Retinal pigment epithelial cell (primary cell): ENCODE data around the gene DLX4.
A peak's percentile ranks its signal among the peaks of the same experiment; 100 is the strongest.

Experiments
- DNase-seq: peaks from one replicate; pipeline ENCODE4 v3.0.0-alpha.2; 2010; ENCODE audit warnings: low read depth
- H3K4me3 ChIP-seq: 2 replicates; pipeline ENCODE4 v1.5.1; 2011; ENCODE audit warnings: mild to moderate bottlenecking, low read length, control low read depth, moderate library complexity
- TF ChIP-seq, protein P1 (sequence below): conservative IDR thresholded peaks from 2 replicates; pipeline ENCODE4 v1.5.1; 2011; ENCODE audit warnings: low read depth, low read length, control low read depth, inconsistent platforms

DLX4 gene

DNA sequence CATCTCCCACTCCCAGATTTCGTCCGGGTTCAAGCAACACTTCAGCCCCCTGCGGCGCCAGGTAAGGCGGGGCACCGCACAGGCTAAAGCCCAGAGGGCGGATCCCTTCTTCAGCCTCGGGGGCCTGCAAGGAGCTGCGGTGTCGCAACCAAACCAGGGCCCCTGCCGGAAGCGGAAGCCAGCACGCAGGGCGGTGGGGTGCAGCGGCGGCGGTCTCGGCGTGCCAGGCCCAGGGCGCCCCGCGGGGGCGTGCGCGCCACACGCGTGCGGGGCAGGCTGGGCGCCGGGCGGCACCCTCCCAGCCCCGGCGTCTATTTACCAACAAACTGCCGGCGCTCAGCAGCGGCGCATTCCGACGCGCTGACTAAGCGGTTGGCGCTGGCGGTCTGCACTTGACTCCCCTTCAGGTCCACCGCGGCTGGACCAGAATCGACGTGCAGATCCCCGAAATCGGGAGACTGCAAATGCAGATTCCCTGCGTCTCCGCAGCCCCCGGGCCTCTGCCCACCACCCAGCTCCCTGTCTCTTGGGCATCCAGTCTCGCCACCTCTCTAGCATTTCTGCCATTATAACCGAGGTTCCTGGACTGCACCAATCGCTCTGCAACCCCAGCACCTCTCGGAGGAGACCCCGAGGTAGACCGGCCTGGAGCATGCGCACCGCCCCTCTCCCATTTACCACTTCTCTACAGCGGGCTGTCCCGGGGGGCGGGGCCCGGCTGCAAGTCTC, 421 bp upstream of the DLX4 start:
- DNase-seq: peak; percentile 46
- peak overlapping the region; percentile 45 for H3K4me3 ChIP-seq
- TF ChIP-seq, protein P1, sequence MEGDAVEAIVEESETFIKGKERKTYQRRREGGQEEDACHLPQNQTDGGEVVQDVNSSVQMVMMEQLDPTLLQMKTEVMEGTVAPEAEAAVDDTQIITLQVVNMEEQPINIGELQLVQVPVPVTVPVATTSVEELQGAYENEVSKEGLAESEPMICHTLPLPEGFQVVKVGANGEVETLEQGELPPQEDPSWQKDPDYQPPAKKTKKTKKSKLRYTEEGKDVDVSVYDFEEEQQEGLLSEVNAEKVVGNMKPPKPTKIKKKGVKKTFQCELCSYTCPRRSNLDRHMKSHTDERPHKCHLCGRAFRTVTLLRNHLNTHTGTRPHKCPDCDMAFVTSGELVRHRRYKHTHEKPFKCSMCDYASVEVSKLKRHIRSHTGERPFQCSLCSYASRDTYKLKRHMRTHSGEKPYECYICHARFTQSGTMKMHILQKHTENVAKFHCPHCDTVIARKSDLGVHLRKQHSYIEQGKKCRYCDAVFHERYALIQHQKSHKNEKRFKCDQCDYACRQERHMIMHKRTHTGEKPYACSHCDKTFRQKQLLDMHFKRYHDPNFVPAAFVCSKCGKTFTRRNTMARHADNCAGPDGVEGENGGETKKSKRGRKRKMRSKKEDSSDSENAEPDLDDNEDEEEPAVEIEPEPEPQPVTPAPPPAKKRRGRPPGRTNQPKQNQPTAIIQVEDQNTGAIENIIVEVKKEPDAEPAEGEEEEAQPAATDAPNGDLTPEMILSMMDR: no peak

DNA sequence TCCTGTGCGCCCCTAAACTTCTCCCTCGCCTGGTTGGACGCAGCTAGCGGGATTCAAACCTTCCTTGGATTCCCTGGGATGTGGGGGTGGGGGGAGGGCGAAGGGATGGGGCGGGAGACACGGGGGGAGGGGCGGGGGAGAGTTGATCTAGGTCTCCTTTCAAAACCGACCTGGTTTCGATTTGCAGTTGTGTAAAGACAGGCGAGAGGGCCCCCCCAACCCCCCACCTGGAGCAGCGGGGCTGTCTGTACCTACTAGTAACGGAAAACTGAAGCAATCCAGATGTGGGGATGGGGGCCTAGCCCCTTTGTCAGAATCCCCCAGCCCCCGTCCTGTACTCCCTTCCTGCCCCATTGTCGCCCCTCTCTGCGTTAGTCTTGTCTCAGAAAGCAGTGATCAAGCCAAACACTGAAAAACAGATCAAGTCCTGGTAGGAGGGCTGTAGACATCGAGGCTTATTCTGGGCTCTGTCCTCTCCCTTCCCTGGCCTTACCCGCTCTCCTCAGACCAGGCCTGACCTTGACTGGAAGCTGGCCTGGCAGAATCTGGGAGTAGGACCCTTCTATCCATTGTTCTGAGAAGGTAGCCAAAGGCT, 902 bp downstream of the DLX4 start:
- TF ChIP-seq, protein P1: no peak
- no peak overlapping the region for H3K4me3 ChIP-seq

DNA sequence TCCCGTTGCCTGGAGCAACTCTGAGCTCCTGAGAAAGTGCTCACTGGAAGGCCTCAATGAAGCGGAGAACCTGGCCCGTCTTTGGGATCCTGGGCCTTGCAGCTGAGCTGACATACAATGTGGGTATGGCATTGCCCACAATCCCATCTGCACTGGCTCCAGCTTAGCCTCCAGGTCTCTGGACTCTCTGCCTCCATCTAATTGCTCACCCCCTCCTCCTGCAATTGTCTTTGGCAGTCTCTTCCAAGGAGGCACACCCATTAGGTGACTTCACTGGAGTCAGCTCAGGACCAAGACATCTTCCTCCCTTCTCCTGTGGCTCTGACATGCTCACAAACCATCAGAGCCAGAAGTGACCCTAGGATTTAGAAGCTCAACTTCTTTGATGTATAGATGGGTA, 1.5 kb downstream of the DLX4 start:
- no peak for DNase-seq
- TF ChIP-seq, protein P1: no peak
- H3K4me3 ChIP-seq: no peak overlapping the region

More for the DNA sequence above, 902 bp downstream of the DLX4 start:
- DNase-seq: no peak

DNA sequence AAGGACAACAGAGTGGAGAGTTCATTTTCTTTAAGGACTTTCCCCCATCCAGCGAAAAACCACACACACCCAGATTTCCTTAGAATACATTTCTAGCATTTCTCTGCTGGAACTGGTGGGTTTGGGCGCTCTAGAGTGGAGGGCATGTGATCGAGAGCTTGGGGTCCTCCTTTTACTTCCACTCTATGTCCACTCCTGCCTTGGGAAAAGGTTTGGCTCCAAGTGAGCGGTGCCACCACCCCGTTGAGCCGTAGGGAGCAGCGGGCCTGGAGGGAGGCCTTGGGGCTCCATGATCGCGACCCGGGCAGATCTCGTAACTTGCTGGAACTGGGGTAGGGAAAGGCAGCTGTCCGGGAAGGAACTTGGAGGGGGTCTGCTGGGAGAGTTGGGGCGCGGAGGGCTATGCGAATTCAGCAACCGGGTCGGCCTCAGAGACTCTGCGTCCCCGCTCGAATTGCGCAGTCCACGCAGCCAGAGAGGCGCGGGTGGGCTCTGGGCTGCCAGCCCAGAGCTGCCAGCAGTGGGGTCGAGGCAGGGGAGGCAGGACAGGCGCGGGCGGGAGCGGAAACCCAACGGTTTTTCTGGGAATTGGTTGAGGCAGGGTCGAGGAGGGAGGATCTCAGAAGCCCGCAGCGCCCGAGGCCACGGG, 2.3 kb downstream of the DLX4 start:
- no peak overlapping the region for H3K4me3 ChIP-seq
- no peak for DNase-seq

DNA sequence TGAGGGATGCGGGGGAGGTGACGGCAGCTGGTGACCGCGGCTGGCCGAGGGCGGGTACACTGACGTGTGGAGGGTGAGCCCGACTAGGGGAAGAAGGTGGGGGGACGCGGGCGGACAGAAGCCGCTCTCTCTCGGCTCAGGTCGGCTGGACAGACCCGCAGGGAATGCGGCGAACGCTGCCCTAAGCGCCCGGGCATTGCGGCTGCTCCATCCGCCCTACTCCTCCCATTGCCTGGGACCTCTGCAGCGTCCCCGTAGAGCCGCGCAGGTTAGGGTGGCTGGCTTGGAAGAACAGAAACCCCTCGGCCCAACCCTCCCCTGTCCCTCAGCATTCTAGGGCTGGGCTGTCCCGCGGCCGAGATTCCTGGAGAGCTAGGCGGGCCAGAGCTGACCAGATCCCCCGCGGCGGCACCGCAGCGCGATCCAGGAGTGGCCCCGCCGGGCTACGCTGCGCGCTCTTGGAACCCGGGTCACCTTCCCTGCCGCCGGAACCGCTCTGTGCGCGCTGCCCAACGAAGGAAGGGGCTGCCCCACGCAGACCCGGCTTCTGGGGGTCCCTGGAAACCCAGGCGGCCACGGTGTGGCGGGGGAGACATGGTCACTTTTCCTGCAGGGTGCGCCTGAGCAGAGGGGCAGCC, 3.0 kb downstream of the DLX4 start:
- no peak overlapping the region for H3K4me3 ChIP-seq
- DNase-seq: no peak
- TF ChIP-seq, protein P1: no peak

More for the DNA sequence above, 2.3 kb downstream of the DLX4 start:
- TF ChIP-seq, protein P1: no peak

DNA sequence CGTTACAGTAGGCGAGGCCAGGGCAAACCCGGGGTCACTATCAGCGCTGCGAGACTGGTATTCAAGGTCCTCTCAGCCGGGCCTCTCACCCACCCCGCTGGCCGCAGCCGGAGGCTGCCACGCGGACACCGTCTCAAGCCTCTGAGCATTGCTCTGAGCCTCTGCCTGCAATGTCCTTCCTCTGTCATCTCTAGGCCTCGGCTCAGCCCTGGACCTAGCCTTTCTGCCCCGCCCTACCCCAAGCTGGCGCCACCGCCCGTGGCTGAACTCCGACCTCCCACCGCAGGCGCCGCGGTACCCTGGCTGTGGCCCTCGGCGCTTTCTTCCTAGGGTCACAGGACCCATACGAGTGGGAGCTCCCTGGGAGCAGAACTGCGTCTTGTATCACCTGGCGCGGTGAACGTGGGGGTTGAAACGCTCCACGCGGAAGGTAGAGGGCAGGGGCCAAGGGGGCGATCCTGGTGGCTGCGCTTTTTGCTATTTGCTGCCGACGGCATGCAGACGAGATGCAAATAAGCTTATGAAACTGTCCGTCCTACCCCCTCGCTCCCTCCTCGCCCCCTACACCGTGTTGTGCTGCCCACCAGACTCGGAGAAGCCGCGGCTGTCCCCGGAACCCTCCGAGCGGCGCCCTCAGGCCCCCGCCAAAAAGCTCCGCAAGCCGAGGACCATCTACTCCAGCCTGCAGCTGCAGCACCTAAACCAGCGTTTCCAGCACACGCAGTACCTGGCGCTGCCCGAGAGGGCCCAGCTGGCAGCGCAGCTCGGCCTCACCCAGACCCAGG, 3.7 kb downstream of the DLX4 start:
- no peak for DNase-seq
- TF ChIP-seq, protein P1: peak; percentile 2
- no peak overlapping the region for H3K4me3 ChIP-seq
